OCI-LY1 (cell line): Measurements from ENCODE around the gene NOS3.

Experiments
- H2AFZ ChIP-seq: fragments of 200-600 bp; sonication (generic), shearing (Covaris generic); 2 replicates; pipeline ENCODE4 v1.6.0; 2014; ENCODE audit warnings: antibody characterized with exemption, mild to moderate bottlenecking, low read length
- H3F3A ChIP-seq: fragments of 200-600 bp; sonication (generic), shearing (Covaris generic); 2 replicates; pipeline ENCODE4 v1.6.0; 2014; ENCODE audit warnings: mild to moderate bottlenecking, antibody characterized with exemption, low read length, moderate library complexity; ENCODE audit not compliant: insufficient read depth
- H3K27ac ChIP-seq: fragments of 200-600 bp; sonication (generic); 2 replicates; pipeline ENCODE4 v1.5.1; 2014; ENCODE audit warnings: low read length, mixed run types, mild to moderate bottlenecking, low read depth; ENCODE audit not compliant: poor library complexity, severe bottlenecking
- H3K27me3 ChIP-seq: fragments of 200-600 bp; sonication (generic); 2 replicates; pipeline ENCODE4 v1.6.0; 2014; ENCODE audit warnings: antibody characterized with exemption, mild to moderate bottlenecking, low read length, moderate library complexity; ENCODE audit not compliant: insufficient read depth
- H3K36me3 ChIP-seq: fragments of 200-600 bp; sonication (generic); 2 replicates; pipeline ENCODE4 v1.6.1; 2014; ENCODE audit warnings: mild to moderate bottlenecking, antibody characterized with exemption, low read length, moderate library complexity, mixed read lengths; ENCODE audit not compliant: insufficient read depth
- H3K4me1 ChIP-seq: fragments of 200-600 bp; sonication (generic); 2 replicates; pipeline ENCODE4 v1.5.1; 2014; ENCODE audit warnings: mild to moderate bottlenecking, low read length, moderate library complexity; ENCODE audit not compliant: insufficient read depth, severe bottlenecking
- H3K4me2 ChIP-seq: fragments of 200-600 bp; sonication (generic), shearing (Covaris generic); 2 replicates; pipeline ENCODE4 v1.6.1; 2014; ENCODE audit warnings: low read length
- H3K4me3 ChIP-seq: fragments of 200-600 bp; sonication (generic); 2 replicates; pipeline ENCODE4 v1.5.1; 2014; ENCODE audit warnings: low read length, low read depth, mild to moderate bottlenecking, mixed read lengths; ENCODE audit not compliant: poor library complexity, severe bottlenecking
- H3K79me2 ChIP-seq: fragments of 200-600 bp; shearing (Covaris generic); 2 replicates; pipeline ENCODE4 v1.6.1; 2016; ENCODE audit warnings: mixed run types, low read length, mixed read lengths; ENCODE audit not compliant: insufficient read depth
- H3K9ac ChIP-seq: fragments of 200-600 bp; sonication (generic), shearing (Covaris generic); 2 replicates; pipeline ENCODE4 v1.6.1; 2014; ENCODE audit warnings: mild to moderate bottlenecking, low read length, mixed read lengths
- H3K9me2 ChIP-seq: fragments of 200-600 bp; sonication (generic), shearing (Covaris generic); 2 replicates; pipeline ENCODE4 v1.6.1; 2014; ENCODE audit warnings: low read depth, mild to moderate bottlenecking, low read length, mixed read lengths
- H3K9me3 ChIP-seq: fragments of 200-600 bp; shearing (Covaris generic); 2 replicates; pipeline ENCODE4 v1.6.1; 2014; ENCODE audit warnings: low read length, mixed read lengths
- H4K20me1 ChIP-seq: fragments of 200-600 bp; sonication (generic), shearing (Covaris generic); 2 replicates; pipeline ENCODE4 v1.6.0; 2016; ENCODE audit warnings: mild to moderate bottlenecking, low read length; ENCODE audit not compliant: insufficient read depth
- EZH2 ChIP-seq: fragments of 200-600 bp; sonication (generic), shearing (Covaris generic); IDR thresholded peaks from 2 replicates; pipeline ENCODE4 v1.8.0; 2017; ENCODE audit warnings: borderline replicate concordance, mixed run types, mild to moderate bottlenecking, antibody characterized with exemption, low read length, moderate library complexity, mixed read lengths
- TF ChIP-seq, protein P1 (sequence below): fragments of 200-600 bp; sonication (generic), shearing (Covaris generic); IDR thresholded peaks from 2 replicates; pipeline ENCODE4 v1.5.1; 2017; ENCODE audit warnings: mild to moderate bottlenecking, antibody characterized with exemption, low read length, moderate library complexity, mixed read lengths

The NOS3 gene

DNA sequence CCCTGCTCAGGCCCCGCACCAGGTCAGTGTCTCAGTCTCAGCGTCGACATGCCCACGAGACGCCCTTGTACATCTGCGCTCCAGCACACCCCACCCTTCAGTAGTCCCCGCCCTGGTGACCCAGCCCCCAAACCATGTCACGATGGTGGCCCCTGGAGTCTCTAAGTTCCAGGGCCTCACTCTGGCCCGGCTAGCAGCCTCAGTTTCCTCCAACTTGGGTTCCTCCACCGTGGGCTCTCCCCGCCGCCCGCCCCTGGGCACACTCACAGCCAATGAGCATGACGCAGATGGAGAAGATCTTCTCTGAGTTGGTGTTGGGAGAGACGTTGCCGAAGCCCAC lies 39.7 kb upstream of the NOS3 start:
- Histone ChIP-seq H2AFZ (no peak overlapping the region), H3K36me3 (no peaks in the 10 kb centered on the region), H3K27ac (no peak overlapping the region), H3F3A (no peaks in the 10 kb centered on the region), H3K9me2 (no peaks in the 10 kb centered on the region), H3K4me2 (no peak overlapping the region), H3K9ac (no peak overlapping the region), H3K4me1 (no peaks in the 10 kb centered on the region), H3K9me3 (no peaks in the 10 kb centered on the region), H3K79me2 (no peaks in the 10 kb centered on the region), H4K20me1 (no peaks in the 10 kb centered on the region), H3K27me3 (no peaks in the 10 kb centered on the region; the same call in 1 of the 2 replicates), H3K4me3 (no peak overlapping the region)
- TF ChIP-seq, protein P1, sequence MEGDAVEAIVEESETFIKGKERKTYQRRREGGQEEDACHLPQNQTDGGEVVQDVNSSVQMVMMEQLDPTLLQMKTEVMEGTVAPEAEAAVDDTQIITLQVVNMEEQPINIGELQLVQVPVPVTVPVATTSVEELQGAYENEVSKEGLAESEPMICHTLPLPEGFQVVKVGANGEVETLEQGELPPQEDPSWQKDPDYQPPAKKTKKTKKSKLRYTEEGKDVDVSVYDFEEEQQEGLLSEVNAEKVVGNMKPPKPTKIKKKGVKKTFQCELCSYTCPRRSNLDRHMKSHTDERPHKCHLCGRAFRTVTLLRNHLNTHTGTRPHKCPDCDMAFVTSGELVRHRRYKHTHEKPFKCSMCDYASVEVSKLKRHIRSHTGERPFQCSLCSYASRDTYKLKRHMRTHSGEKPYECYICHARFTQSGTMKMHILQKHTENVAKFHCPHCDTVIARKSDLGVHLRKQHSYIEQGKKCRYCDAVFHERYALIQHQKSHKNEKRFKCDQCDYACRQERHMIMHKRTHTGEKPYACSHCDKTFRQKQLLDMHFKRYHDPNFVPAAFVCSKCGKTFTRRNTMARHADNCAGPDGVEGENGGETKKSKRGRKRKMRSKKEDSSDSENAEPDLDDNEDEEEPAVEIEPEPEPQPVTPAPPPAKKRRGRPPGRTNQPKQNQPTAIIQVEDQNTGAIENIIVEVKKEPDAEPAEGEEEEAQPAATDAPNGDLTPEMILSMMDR: no peak

DNA sequence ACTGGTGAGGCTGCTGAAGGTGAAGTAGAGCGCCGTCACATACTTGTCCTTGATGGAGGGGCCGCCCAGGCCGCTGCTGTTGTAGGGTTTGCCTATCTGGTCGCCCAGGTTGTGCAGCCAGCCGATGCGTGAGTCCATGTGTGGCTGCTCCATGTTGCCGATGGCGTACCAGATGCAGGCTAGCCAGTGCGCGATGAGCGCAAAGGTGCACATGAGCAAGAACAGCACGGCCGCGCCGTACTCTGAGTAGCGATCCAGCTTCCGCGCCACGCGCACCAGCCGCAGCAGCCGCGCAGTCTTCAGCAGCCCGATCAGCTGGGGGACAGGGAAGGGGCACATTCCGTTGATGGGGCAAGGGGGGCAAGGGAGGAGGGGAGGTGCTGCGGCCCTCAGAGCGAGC lies 39.3 kb upstream of the NOS3 start:
- H3F3A ChIP-seq: no peaks in the 10 kb centered on the region
- H3K36me3 ChIP-seq: no peaks in the 10 kb centered on the region
- H2AFZ ChIP-seq: no peak overlapping the region
- no peaks in the 10 kb centered on the region for H3K79me2 ChIP-seq
- no peaks in the 10 kb centered on the region for H4K20me1 ChIP-seq
- no peaks in the 10 kb centered on the region for H3K9me3 ChIP-seq
- no peaks in the 10 kb centered on the region; the same call in 1 of the 2 replicates for H3K27me3 ChIP-seq
- no peak overlapping the region for H3K27ac ChIP-seq
- no peak for TF ChIP-seq EZH2
- TF ChIP-seq, protein P1: no peak
- H3K9me2 ChIP-seq: no peaks in the 10 kb centered on the region
- H3K4me3 ChIP-seq: no peak overlapping the region
- no peak overlapping the region for H3K9ac ChIP-seq
- no peak overlapping the region for H3K4me2 ChIP-seq
- no peaks in the 10 kb centered on the region for H3K4me1 ChIP-seq

DNA sequence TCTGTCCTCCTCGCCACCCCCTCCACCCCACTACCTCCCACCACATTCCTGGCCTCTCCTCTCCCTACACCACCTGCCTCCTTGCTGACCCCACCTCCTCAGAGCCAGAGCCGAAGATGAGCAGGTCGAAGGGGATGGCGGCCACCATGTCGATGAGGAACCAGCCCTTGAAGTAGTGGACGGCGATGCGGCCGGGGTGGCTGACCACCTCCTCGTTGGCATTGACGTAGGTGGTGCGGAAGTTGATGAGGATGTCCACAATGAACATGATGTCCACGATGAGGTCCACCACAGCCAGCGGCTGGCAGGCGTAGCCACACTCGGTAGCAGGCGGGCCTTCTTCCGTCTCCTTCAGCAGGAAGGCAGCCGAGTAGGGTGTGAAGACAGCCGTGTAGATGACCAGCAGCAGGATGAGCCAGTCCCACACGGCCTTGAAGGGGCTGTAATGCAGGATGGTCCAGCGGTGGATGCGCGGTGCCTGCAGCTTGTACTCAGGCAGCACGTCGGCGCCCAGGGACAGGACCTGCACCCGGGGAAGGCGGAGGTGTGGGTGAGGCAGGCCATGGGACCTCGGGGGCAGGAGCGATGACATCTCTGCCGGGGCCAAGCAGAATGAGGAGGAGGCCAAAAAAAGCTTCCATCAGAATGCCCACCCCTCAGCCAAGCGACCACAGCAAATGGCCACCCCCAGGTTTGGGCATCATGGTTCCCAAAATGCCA lies 38.3 kb upstream of the NOS3 start:
- Histone ChIP-seq H3F3A (no peaks in the 10 kb centered on the region), H3K27me3 (no peaks in the 10 kb centered on the region; the same call in 1 of the 2 replicates), H3K4me3 (no peak overlapping the region), H3K79me2 (no peaks in the 10 kb centered on the region), H3K4me1 (no peaks in the 10 kb centered on the region), H3K9me3 (no peaks in the 10 kb centered on the region), H3K4me2 (no peak overlapping the region), H2AFZ (no peak overlapping the region), H3K9ac (no peak overlapping the region), H4K20me1 (no peaks in the 10 kb centered on the region), H3K27ac (no peak overlapping the region), H3K36me3 (no peaks in the 10 kb centered on the region), H3K9me2 (no peaks in the 10 kb centered on the region)
- TF ChIP-seq, protein P1: no peak
- no peak for TF ChIP-seq EZH2
